GM12874 (cell line): Measurements from ENCODE around the gene KCTD10.

Source experiments
- CTCF ChIP-seq: IDR thresholded peaks from 2 replicates; pipeline ENCODE4 v1.5.1; 2011; ENCODE audit warnings: low read depth, mild to moderate bottlenecking, control low read depth, low read length, moderate library complexity; ENCODE audit not compliant: insufficient read depth

Gene KCTD10

GRCh38 chr12:109518820-109519665 is 41.9 kb upstream of the KCTD10 start:
- TF ChIP-seq CTCF, result peak; percentile 77

- TF ChIP-seq CTCF, result no peak
Measured at GRCh38 chr12:109517619-109518018, 40.5 kb upstream of the KCTD10 start.

- no peak for TF ChIP-seq CTCF
Measured at GRCh38 chr12:109513977-109514376, 36.9 kb upstream of the KCTD10 start.

- no peak for TF ChIP-seq CTCF
Measured at GRCh38 chr12:109513051-109513450, 36.0 kb upstream of the KCTD10 start.

- TF ChIP-seq CTCF, result no peak
Measured at GRCh38 chr12:109512608-109513007, 35.5 kb upstream of the KCTD10 start.

GRCh38 chr12:109510196-109510595 is 33.1 kb upstream of the KCTD10 start:
- TF ChIP-seq CTCF, result no peak

GRCh38 chr12:109504068-109504467 is 27.0 kb upstream of the KCTD10 start:
- TF ChIP-seq CTCF, result no peak

- no peak for TF ChIP-seq CTCF
Measured at GRCh38 chr12:109503611-109504010, 26.5 kb upstream of the KCTD10 start.
